ENCODE data around the gene TCF4.

TCF4 gene

DNA sequence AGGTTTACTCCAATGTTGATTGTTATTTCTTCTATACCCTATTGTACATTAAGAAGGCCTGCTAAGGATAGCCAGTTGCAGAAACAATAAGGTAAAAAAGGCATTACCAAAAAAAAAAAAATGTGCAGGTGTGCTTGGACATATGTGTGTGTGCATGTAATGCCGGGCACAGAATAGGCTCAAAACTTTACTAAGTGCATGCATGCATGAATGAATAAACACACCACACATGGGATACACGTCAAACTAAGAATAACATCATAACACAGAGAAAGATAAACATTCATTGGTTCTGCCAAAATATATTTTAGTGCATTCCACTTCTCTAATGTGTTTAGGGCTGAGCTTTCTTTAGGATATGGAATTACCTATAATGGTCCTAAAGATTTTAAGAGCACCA is 298.2 kb downstream of the TCF4 start:
- no peak overlapping the region for H3K27ac ChIP-seq
- TF ChIP-seq, protein P1, sequence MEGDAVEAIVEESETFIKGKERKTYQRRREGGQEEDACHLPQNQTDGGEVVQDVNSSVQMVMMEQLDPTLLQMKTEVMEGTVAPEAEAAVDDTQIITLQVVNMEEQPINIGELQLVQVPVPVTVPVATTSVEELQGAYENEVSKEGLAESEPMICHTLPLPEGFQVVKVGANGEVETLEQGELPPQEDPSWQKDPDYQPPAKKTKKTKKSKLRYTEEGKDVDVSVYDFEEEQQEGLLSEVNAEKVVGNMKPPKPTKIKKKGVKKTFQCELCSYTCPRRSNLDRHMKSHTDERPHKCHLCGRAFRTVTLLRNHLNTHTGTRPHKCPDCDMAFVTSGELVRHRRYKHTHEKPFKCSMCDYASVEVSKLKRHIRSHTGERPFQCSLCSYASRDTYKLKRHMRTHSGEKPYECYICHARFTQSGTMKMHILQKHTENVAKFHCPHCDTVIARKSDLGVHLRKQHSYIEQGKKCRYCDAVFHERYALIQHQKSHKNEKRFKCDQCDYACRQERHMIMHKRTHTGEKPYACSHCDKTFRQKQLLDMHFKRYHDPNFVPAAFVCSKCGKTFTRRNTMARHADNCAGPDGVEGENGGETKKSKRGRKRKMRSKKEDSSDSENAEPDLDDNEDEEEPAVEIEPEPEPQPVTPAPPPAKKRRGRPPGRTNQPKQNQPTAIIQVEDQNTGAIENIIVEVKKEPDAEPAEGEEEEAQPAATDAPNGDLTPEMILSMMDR (conservative IDR thresholded peaks at IDR 0.05): no peak

DNA sequence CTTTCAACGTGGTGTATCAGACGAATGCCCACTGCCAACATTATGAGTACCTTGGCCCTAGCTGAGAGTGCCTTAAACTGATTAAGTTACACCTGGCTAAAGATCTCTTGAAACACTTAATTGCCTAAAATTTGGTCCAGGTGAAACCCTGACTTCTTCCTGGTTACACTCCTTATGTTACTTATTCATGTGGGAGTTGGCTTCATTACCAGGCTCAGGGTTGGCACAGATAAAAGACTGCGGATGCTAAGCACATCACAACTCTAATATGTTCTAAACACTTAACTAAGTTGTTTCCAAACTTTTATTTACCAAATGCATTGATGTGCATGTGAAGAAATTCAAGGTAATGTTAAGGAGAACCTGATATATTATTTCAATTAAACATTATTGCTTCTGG is 298.9 kb downstream of the TCF4 start:
- TF ChIP-seq, protein P1 (conservative IDR thresholded peaks at IDR 0.05): no peak
- H3K27ac ChIP-seq: no peak overlapping the region

DNA sequence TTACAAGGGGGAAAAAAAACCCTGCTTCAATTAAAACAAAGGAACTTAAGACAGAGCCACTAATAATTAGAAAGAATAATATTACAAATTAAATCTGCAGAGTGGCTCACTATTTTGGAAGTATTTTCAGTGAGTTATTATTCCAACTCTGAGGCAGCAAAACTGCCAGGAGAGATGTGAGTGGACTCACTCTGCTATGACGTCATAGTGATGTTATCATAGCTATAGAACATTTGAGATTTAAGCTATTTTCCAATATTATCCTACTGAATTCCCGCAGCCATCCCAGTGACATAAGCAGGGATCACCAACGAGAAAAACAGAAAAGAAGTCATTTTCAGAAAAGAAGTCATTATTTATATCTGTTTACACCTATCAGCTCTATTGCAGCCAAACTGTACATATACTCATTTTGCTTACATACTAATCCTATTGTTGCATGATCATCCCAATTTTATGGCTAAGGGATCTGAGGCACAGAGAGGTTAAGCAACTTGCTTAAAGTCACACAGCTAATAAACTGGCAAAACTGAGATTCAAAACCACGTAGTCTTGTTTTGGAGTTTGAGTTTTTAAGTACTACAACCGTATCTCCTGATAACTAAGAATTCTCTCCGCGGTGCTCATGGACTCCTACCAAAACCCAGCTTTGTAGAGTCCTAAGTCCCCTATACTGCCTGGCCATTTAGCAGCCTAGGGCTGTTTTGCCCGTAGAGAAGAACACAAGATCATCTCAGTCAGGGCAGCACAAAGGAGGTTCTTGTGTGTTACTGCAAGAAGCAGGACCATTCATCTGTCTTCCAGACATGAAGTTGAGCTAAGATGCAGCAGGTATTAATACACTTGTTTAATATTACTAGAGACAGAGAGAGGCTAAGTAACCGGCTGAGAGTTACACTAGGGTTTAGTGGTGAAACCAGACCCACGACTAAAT is 299.8 kb downstream of the TCF4 start:
- H3K27ac ChIP-seq: no peak overlapping the region
- TF ChIP-seq, protein P1 (conservative IDR thresholded peaks at IDR 0.05): no peak

DNA sequence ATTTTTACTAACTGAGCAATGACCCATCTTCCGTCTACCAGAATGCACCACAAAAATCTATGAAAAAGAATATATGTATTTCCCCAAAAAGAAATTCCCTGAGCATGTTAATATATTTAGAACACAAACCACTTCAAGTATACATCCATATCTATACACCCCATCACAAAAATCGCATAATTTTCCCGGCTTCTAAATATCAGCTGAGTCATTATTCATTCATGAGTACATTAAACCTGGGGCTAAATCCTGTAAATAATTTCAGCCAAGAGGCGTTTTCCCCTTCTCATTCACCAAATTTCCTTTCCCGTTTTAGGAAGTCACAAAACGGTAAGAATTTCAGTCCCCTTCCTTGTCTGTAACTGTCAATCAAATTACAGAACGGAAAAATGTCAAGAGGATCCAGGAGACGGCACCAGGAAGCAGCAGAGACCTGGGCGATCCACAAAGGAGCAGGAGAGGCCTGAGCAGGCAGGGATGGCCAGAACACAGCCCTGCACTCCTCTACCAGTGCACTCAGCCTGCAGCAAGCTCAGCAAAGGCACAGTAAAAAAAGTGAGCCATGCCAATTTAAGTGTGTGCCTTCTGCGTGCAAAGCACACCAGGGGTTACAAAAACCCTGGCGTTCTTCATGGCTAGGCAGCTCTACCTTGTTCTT is 300.7 kb downstream of the TCF4 start:
- no peak overlapping the region for H3K27ac ChIP-seq
- TF ChIP-seq, protein P1 (conservative IDR thresholded peaks at IDR 0.05): no peak

DNA sequence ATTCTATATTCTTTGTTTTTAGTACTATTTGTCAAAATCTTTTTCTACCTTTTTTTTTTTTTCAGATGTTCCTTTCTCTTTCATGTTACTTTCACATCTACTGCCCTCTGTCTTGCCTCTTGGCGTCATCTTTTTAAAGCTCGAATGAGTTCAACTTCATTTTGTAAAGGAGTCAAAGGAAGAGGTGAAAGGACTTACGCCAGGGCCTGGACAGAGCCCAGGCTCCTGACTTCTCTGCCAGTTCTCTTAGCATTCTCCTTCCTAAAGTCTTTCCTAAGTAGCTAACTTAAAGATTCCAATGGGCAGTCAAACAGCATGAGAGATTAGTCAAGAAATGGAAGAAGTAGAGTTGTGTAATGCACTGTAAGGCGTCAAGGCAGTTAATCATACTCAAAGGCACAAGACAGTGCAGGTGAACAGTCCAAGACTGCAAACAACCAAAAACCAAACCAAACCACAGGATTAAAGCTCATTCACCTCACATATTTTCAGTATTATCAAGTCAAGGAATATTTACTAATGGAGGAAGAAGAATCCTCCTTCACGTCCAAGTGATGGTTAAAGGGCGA is 301.7 kb downstream of the TCF4 start:
- TF ChIP-seq, protein P1 (conservative IDR thresholded peaks at IDR 0.05): no peak
- H3K27ac ChIP-seq: no peak overlapping the region

DNA sequence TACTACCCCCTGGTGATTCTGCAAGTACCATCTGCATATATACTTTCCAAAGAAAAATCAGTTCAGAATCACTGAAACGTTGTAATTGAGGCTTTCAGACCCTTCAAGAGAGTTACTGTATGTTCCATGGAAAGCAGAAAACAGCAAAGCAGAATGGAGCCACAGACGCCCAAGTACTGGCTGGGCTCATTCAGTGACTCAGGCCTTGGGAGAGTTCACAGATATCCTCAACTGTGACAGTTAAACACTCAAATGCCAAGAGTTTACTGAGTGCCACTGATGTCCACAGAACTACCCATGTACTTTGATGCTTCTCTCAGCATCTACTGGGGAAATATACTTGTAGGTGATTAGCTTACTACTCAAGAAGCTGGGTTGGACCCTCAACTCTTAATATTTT is 303.4 kb downstream of the TCF4 start:
- TF ChIP-seq, protein P1 (conservative IDR thresholded peaks at IDR 0.05): no peak
- H3K27ac ChIP-seq: no peak overlapping the region

DNA sequence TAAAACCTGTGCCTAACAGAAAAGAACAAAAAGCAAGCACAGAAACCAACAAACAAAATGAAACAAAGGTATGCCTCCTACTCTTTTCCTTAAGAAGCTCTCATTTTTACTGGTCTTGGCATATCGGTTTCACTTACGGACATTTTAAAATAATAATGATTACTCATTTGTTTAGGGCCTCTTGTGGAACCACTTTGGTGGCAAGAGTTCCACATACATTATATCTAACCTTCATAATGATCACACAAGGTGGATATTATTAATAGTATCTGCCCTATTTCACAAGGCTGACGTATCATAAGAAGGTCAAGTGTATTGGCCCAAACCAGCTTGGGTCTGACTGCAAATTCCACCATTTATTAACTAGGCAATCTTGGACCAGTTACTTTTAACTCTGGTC is 304.7 kb downstream of the TCF4 start:
- no peak overlapping the region for H3K27ac ChIP-seq

More for the DNA sequence above, 304.7 kb downstream of the TCF4 start:
- TF ChIP-seq, protein P1 (conservative IDR thresholded peaks at IDR 0.05): no peak
